B cell (primary cell): Measurements from ENCODE around the gene C10orf90.

Experiments
- EZH2 ChIP-seq: IDR thresholded peaks from 2 replicates; pipeline ENCODE4 v1.6.1; 2012; ENCODE audit warnings: borderline replicate concordance, low read depth, mild to moderate bottlenecking, moderate library complexity, low read length; ENCODE audit not compliant: insufficient read depth, poor library complexity, severe bottlenecking
- TF ChIP-seq, protein P1 (sequence below): fragments of 200-600 bp; IDR thresholded peaks from one replicate; pipeline ENCODE4 v1.8.0; 2022; ENCODE audit warnings: antibody characterized with exemption, mild to moderate bottlenecking

DNA sequence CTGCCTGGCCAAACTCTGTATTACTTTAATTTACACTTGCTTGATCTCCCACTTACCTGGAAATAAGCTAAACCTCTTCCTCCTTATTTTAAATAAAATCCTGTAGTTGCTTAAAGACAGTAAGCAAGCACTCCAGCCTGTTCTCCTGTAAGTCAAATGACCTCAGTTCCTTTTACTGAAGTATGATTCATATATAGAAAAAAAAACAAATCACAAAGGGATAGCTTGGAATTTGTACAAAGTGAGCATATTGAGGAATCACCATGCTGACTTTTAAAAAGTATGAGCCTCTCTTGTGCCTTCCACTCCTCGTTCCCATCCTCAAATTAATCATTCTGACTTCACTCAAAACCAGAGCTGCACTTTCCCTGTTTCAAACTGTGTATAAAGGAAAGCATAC lies 52.0 kb downstream of the C10orf90 start:
- TF ChIP-seq, protein P1, sequence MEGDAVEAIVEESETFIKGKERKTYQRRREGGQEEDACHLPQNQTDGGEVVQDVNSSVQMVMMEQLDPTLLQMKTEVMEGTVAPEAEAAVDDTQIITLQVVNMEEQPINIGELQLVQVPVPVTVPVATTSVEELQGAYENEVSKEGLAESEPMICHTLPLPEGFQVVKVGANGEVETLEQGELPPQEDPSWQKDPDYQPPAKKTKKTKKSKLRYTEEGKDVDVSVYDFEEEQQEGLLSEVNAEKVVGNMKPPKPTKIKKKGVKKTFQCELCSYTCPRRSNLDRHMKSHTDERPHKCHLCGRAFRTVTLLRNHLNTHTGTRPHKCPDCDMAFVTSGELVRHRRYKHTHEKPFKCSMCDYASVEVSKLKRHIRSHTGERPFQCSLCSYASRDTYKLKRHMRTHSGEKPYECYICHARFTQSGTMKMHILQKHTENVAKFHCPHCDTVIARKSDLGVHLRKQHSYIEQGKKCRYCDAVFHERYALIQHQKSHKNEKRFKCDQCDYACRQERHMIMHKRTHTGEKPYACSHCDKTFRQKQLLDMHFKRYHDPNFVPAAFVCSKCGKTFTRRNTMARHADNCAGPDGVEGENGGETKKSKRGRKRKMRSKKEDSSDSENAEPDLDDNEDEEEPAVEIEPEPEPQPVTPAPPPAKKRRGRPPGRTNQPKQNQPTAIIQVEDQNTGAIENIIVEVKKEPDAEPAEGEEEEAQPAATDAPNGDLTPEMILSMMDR = no peak
- no peak for TF ChIP-seq EZH2
